LHCN-M2 (cell line): ENCODE data around the gene CSF1R. TPM values are rescaled to one million over a fixed set of nuclear protein-coding genes. Genes with fewer than 3 reads are reported as not detected.
"Not testable (repeated sequence)": the region's sequence is repeated elsewhere in the genome, so short reads cannot be mapped to it uniquely, and the experiment has no call there.

Experiments
- DNase-seq: peaks from one replicate; pipeline ENCODE4 v3.0.0-alpha.2; 2012; ENCODE audit warnings: low read depth
- total RNA-seq: library from RNA; depleted of rRNA; stranded (reverse); fragments of >200 nt; gene quantifications from 2 replicates; pipeline ENCODE4 v1.2.3, GENCODE V29; 2014

The CSF1R gene
- total RNA-seq, 1 experiment from 2014 or later, result 0.40 TPM

- DNase-seq, result no peak
Measured at GRCh38 chr5:150055326-150056074, 30.9 kb downstream of the CSF1R start.

GRCh38 chr5:150054569-150054968 is 31.8 kb downstream of the CSF1R start:
- no peak for DNase-seq

GRCh38 chr5:150053713-150054392 is 32.5 kb downstream of the CSF1R start:
- DNase-seq, result no peak

- DNase-seq, result peak; percentile 90
Measured at GRCh38 chr5:150052956-150053712, 33.2 kb downstream of the CSF1R start.

GRCh38 chr5:150052226-150052955 is 34.0 kb downstream of the CSF1R start:
- DNase-seq, result no peak

- DNase-seq, result no peak
Measured at GRCh38 chr5:150051657-150052195, 34.6 kb downstream of the CSF1R start.

GRCh38 chr5:150050172-150050811 is 36.1 kb downstream of the CSF1R start:
- DNase-seq, result peak; percentile 86

GRCh38 chr5:150046031-150046430 is 40.3 kb downstream of the CSF1R start:
- DNase-seq, result no peak

GRCh38 chr5:150045549-150045948 is 40.8 kb downstream of the CSF1R start:
- DNase-seq, result no peak

- DNase-seq, result no peak
Measured at GRCh38 chr5:150044712-150045111, 41.6 kb downstream of the CSF1R start.

GRCh38 chr5:150044329-150044681 is 42.0 kb downstream of the CSF1R start:
- DNase-seq, result peak; percentile 67

- no peak for DNase-seq
Measured at GRCh38 chr5:150043657-150044328, 42.6 kb downstream of the CSF1R start.

- DNase-seq, result no peak
Measured at GRCh38 chr5:150042459-150042858, 43.9 kb downstream of the CSF1R start.

GRCh38 chr5:150038547-150038946 is 47.8 kb downstream of the CSF1R start:
- no peak for DNase-seq

GRCh38 chr5:150036513-150036912 is 49.8 kb downstream of the CSF1R start:
- DNase-seq, result peak; percentile 100

- no peak for DNase-seq
Measured at GRCh38 chr5:150035139-150035895, 51.0 kb downstream of the CSF1R start.

- peak; percentile 91 for DNase-seq
Measured at GRCh38 chr5:150034662-150035061, 51.7 kb downstream of the CSF1R start.

GRCh38 chr5:150033334-150033733 is 53.0 kb downstream of the CSF1R start:
- no peak for DNase-seq

- DNase-seq, result not testable (repeated sequence)
Measured at GRCh38 chr5:150028047-150028446, 58.3 kb downstream of the CSF1R start.
